Astrocyte of the cerebellum (primary cell): Measurements from ENCODE around the gene ABCD1.

ENCODE experiments used
- DNase-seq: peaks from one replicate; pipeline ENCODE4 v3.0.0-alpha.2; 2011; ENCODE audit warnings: low read depth
- H3K4me3 ChIP-seq: 2 replicates; pipeline ENCODE4 v1.5.1; 2011; ENCODE audit warnings: mild to moderate bottlenecking, low read depth, low read length, moderate library complexity
- in situ Hi-C: cut with HindIII; loops from 2 replicates; pipeline ENCODE4 v1.10.0; 2017; ENCODE audit warnings: low sequenced_read_pairs
- TF ChIP-seq, protein P1 (sequence below): IDR thresholded peaks from 2 replicates; pipeline ENCODE4 v1.5.1; 2012; ENCODE audit warnings: low read length, low read depth, moderate library complexity, mild to moderate bottlenecking; ENCODE audit errors: missing control alignments

The ABCD1 gene

DNA sequence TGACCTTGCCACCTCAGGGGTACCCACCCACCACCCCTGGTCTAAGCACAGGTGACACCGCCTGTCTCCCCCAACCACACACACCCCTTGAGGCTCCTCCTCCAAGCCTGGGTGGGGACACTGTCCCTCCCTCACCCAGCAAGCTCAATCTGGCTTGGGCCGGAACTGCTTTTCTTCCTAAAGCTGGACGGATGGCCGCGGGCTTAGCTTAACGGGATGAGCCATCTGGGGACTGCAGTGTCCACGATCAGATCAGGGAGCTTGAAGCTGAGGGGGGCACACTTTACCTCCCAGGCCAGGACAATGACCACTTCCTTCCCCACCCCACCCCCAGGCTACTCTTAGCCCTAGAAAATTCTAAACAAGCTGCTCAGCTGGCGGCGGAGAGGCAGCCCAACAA is 37.9 kb upstream of the ABCD1 start:
- no peak overlapping the region for H3K4me3 ChIP-seq
- in situ Hi-C loops: no loop called here
- no peak for DNase-seq

GRCh38 chrX:153687121-153688039 is 37.3 kb upstream of the ABCD1 start, which contains the start of gene SLC6A8:
TSS of gene SLC6A8 (plus strand) at chrX:153687926. CDS start at chrX:153688575, 649 bp downstream.
- in situ Hi-C loops: no loop called here
- DNase-seq: no peak
- peak within 1 kb of the TSS; percentile 30 for H3K4me3 ChIP-seq
- TF ChIP-seq, protein P1, sequence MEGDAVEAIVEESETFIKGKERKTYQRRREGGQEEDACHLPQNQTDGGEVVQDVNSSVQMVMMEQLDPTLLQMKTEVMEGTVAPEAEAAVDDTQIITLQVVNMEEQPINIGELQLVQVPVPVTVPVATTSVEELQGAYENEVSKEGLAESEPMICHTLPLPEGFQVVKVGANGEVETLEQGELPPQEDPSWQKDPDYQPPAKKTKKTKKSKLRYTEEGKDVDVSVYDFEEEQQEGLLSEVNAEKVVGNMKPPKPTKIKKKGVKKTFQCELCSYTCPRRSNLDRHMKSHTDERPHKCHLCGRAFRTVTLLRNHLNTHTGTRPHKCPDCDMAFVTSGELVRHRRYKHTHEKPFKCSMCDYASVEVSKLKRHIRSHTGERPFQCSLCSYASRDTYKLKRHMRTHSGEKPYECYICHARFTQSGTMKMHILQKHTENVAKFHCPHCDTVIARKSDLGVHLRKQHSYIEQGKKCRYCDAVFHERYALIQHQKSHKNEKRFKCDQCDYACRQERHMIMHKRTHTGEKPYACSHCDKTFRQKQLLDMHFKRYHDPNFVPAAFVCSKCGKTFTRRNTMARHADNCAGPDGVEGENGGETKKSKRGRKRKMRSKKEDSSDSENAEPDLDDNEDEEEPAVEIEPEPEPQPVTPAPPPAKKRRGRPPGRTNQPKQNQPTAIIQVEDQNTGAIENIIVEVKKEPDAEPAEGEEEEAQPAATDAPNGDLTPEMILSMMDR: peak; percentile 18

More for the DNA sequence above, 37.9 kb upstream of the ABCD1 start:
- TF ChIP-seq, protein P1: no peak

- DNase-seq: no peak
- TF ChIP-seq, protein P1: no peak
- no peak overlapping the region for H3K4me3 ChIP-seq
- in situ Hi-C loops: no loop called here
These were observed 36.6 kb upstream of the ABCD1 start for GRCh38 chrX:153688071-153688470.

- peak overlapping the region; percentile 30 for H3K4me3 ChIP-seq
- DNase-seq: no peak
- in situ Hi-C loops: no loop called here
- TF ChIP-seq, protein P1: no peak
These were observed 36.1 kb upstream of the ABCD1 start for GRCh38 chrX:153688506-153688905.

- H3K4me3 ChIP-seq: peak overlapping the region; percentile 30
These were observed 35.6 kb upstream of the ABCD1 start for GRCh38 chrX:153688911-153689590.

More at GRCh38 chrX:153688911-153689590, 35.6 kb upstream of the ABCD1 start:
- no peak for DNase-seq
- in situ Hi-C loops: no loop called here
- TF ChIP-seq, protein P1: no peak
